Measurements from ENCODE around the gene MAN1A1. TPM values are rescaled to one million over a fixed set of nuclear protein-coding genes. Genes with fewer than 3 reads are reported as not detected.

Gene MAN1A1
- polyA plus RNA-seq, 3 donors: 11.0 to 20.4 (median 16.1) TPM

DNA sequence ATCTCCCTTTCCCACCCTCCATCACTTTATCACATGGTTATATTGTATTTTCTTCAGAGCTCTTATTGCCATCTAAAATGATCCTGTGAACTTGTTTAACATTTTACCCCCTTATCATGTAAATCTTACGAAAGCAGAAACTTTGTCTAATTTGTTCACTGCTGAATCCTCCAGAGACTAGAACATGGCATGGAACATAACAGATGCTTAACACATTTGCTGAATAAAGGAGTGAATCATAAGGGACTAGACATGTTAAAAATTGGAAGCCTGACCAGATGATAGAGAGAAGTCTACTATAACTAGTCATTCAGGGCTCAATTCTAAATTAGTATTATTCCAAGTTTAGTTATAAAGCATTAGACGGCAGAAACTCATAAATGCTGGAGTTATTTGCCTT lies 73.3 kb downstream of the MAN1A1 start:
- no peak overlapping the region for H2AFZ ChIP-seq (ENCODE audit: insufficient read depth, low read depth, low read length, poor library complexity, severe bottlenecking)
- no peaks in the 10 kb centered on the region for H4K20me1 ChIP-seq (ENCODE audit: insufficient read depth, low read length)
- H3K36me3 ChIP-seq (replicated peaks in 1 of 2; ENCODE audit: control insufficient read depth in 1 of 2, insufficient read depth in 2 of 2, low read length in 2 of 2): no peaks in the 10 kb centered on the region
- no peaks in the 10 kb centered on the region for H3K4me1 Mint-ChIP-seq
- H3K4me3 ChIP-seq (replicated peaks in 1 of 3; ENCODE audit: low read depth in 2 of 3, low read length in 3 of 3): no peak overlapping the region
- H3K9ac ChIP-seq (ENCODE audit: insufficient read depth, low read length, poor library complexity, severe bottlenecking): no peak overlapping the region
- TF ChIP-seq, protein P1, sequence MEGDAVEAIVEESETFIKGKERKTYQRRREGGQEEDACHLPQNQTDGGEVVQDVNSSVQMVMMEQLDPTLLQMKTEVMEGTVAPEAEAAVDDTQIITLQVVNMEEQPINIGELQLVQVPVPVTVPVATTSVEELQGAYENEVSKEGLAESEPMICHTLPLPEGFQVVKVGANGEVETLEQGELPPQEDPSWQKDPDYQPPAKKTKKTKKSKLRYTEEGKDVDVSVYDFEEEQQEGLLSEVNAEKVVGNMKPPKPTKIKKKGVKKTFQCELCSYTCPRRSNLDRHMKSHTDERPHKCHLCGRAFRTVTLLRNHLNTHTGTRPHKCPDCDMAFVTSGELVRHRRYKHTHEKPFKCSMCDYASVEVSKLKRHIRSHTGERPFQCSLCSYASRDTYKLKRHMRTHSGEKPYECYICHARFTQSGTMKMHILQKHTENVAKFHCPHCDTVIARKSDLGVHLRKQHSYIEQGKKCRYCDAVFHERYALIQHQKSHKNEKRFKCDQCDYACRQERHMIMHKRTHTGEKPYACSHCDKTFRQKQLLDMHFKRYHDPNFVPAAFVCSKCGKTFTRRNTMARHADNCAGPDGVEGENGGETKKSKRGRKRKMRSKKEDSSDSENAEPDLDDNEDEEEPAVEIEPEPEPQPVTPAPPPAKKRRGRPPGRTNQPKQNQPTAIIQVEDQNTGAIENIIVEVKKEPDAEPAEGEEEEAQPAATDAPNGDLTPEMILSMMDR (IDR thresholded peaks at IDR 0.05): no peak
- no peaks in the 10 kb centered on the region for H3K4me1 ChIP-seq (ENCODE audit: control insufficient read depth in 1 of 2, insufficient read depth in 2 of 2, low read length in 2 of 2)
- no peaks in the 10 kb centered on the region for H3K79me2 ChIP-seq (ENCODE audit: insufficient read depth, low read length)
- H3K27ac Mint-ChIP-seq: no peak overlapping the region
- no peak overlapping the region for H3K27ac ChIP-seq (ENCODE audit: low read depth in 1 of 2, low read length in 2 of 2)
- H3K9me3 Mint-ChIP-seq: peaks cover 3 to 6% (median 3%) of the 10 kb centered on the region in 7 donors
- intact Hi-C loops (cut with micrococcal nuclease): no loop called here
- WGBS (ENCODE audit: insufficient coverage): no CpG with 5 or more reads among the region's 2 CpGs
- no peaks in the 10 kb centered on the region for H3K27me3 ChIP-seq (ENCODE audit: control insufficient read depth in 2 of 2, insufficient read depth in 2 of 2, low read length in 2 of 2)
- peaks cover 0 to 1% (median 0%) of the 10 kb centered on the region in 3 donors for H3K27me3 Mint-ChIP-seq (ENCODE audit: low read depth in 3 of 3)
- peaks cover 12% of the 10 kb centered on the region in 2 donors for H3K36me3 Mint-ChIP-seq
- DNase-seq: no peak
- H3K4me2 ChIP-seq (replicated peaks; ENCODE audit: extremely low read depth, low read length, poor library complexity, severe bottlenecking): no peak overlapping the region
- H3K9me3 ChIP-seq (replicated peaks in 1 of 2; ENCODE audit: control insufficient read depth in 1 of 2, insufficient read depth in 1 of 2, low read length in 2 of 2): peaks cover 0 to 3% of the 10 kb centered on the region in 2 donors
- H3K4me3 Mint-ChIP-seq: no peak overlapping the region

DNA sequence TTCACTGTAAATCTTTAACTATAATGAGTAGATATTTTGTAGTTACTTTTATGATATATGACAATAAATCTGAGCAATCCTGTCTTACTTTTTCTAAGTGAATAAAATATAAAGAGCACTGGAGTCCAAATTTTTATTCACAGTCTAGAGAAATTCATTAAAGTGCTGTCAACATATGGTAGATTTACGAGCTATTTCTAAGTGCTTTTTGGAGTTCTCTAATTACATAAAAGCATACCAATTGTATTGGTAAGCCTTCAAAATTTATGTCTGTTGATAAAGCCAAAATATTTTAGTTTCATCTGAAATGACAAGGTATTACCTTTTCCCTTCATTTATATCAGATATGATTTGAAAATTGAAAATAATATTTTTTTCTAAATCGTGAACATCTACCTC lies 75.4 kb downstream of the MAN1A1 start:
- Histone ChIP-seq H3K4me2 (replicated peaks; ENCODE audit: extremely low read depth, low read length, poor library complexity, severe bottlenecking) (no peak overlapping the region), H3K36me3 (replicated peaks in 1 of 2; ENCODE audit: control insufficient read depth in 1 of 2, insufficient read depth in 2 of 2, low read length in 2 of 2) (peaks cover 3 to 12% of the 10 kb centered on the region in 2 donors), H3K4me3 (replicated peaks in 1 of 3; ENCODE audit: low read depth in 2 of 3, low read length in 3 of 3) (no peak overlapping the region), H2AFZ (ENCODE audit: insufficient read depth, low read depth, low read length, poor library complexity, severe bottlenecking) (no peak overlapping the region), H3K79me2 (ENCODE audit: insufficient read depth, low read length) (no peaks in the 10 kb centered on the region), H3K4me1 (ENCODE audit: control insufficient read depth in 1 of 2, insufficient read depth in 2 of 2, low read length in 2 of 2) (no peaks in the 10 kb centered on the region), H4K20me1 (ENCODE audit: insufficient read depth, low read length) (no peaks in the 10 kb centered on the region), H3K27me3 (ENCODE audit: control insufficient read depth in 2 of 2, insufficient read depth in 2 of 2, low read length in 2 of 2) (no peaks in the 10 kb centered on the region), H3K9ac (ENCODE audit: insufficient read depth, low read length, poor library complexity, severe bottlenecking) (no peak overlapping the region), H3K9me3 (replicated peaks in 1 of 2; ENCODE audit: control insufficient read depth in 1 of 2, insufficient read depth in 1 of 2, low read length in 2 of 2) (peaks cover 0 to 11% of the 10 kb centered on the region in 2 donors), H3K27ac (ENCODE audit: low read depth in 1 of 2, low read length in 2 of 2) (no peak overlapping the region)
- Mint-ChIP-seq H3K27me3 (ENCODE audit: low read depth in 3 of 3) (peaks cover 0 to 1% (median 0%) of the 10 kb centered on the region in 3 donors), H3K27ac (no peak overlapping the region), H3K9me3 (peaks cover 7 to 14% (median 11%) of the 10 kb centered on the region in 7 donors), H3K36me3 (peaks cover 12 to 19% of the 10 kb centered on the region in 2 donors), H3K4me1 (no peaks in the 10 kb centered on the region), H3K4me3 (no peak overlapping the region)
- intact Hi-C loops (cut with micrococcal nuclease): no loop called here
- TF ChIP-seq, protein P1 (IDR thresholded peaks at IDR 0.05): no peak
- no CpG with 5 or more reads among the region's 2 CpGs for WGBS (ENCODE audit: insufficient coverage)
- DNase-seq: no peak

All from CD14-positive monocyte (primary cell).